MM.1S (cell line): Measurements from ENCODE around the gene ABCB8.

Experiments used
- CTCF ChIP-seq: fragments of 300-600 bp; sonication (generic); IDR thresholded peaks from 2 replicates; pipeline ENCODE4 v1.5.1; 2016; ENCODE audit warnings: antibody characterized with exemption, low read length, mixed read lengths
- EZH2 ChIP-seq: fragments of 300-600 bp; sonication (generic); optimal IDR thresholded peaks from 2 replicates; pipeline ENCODE3; 2017; ENCODE audit warnings: low read depth, mild to moderate bottlenecking, antibody characterized with exemption, low read length, mixed read lengths
- EZH2phosphoT487 ChIP-seq: fragments of 300-600 bp; sonication (generic); IDR thresholded peaks from 2 replicates; pipeline ENCODE4 v1.6.1; 2018; ENCODE audit warnings: antibody characterized with exemption, low read length

- TF ChIP-seq CTCF: no peak
- no peak for TF ChIP-seq EZH2
- TF ChIP-seq EZH2phosphoT487: no peak
Measured at GRCh38 chr7:151025924-151026671, 2.2 kb upstream of the ABCB8 start.
